SK-N-SH treated with all-trans-retinoic acid at 6 μM for 48 hours (cell line): ENCODE results near the gene CTNND2.

Experiments used
- ARNTL ChIP-seq: fragments of 450-650 bp; formaldehyde crosslinking; IDR thresholded peaks from 2 replicates; pipeline ENCODE4 v1.5.0; 2020; ENCODE audit warnings: low read depth, mild to moderate bottlenecking, moderate library complexity, borderline replicate concordance
- BACH2 ChIP-seq: fragments of 250-450 bp; sonication (Bioruptor Pico); IDR thresholded peaks from 2 replicates; pipeline ENCODE4 v1.9.0; 2021; ENCODE audit warnings: mild to moderate bottlenecking, borderline replicate concordance
- CREB5 ChIP-seq: fragments of 250-450 bp; sonication (Bioruptor Pico); IDR thresholded peaks from 2 replicates; pipeline ENCODE4 v1.5.1; 2020; ENCODE audit warnings: low read depth, mild to moderate bottlenecking, moderate library complexity
- OSR1 ChIP-seq: fragments of 250-450 bp; sonication (Bioruptor Pico); IDR thresholded peaks from 2 replicates; pipeline ENCODE4 v1.8.0; 2022; ENCODE audit warnings: moderate library complexity, mild to moderate bottlenecking, inconsistent platforms
- PATZ1 ChIP-seq: fragments of 250-450 bp; sonication (Bioruptor Pico); IDR thresholded peaks from 2 replicates; pipeline ENCODE4 v1.8.0; 2020; ENCODE audit warnings: mild to moderate bottlenecking, moderate library complexity, borderline replicate concordance
- POU6F1 ChIP-seq: fragments of 250-450 bp; sonication (Bioruptor Pico); IDR thresholded peaks from 2 replicates; pipeline ENCODE4 v1.8.0; 2021; ENCODE audit warnings: low read depth, mild to moderate bottlenecking, moderate library complexity, borderline replicate concordance
- RARB ChIP-seq: fragments of 250-450 bp; sonication (Bioruptor Pico); IDR thresholded peaks from 2 replicates; pipeline ENCODE4 v1.8.0; 2021; ENCODE audit warnings: mild to moderate bottlenecking, moderate library complexity
- ZFP3 ChIP-seq: fragments of 250-450 bp; sonication (Bioruptor Pico); IDR thresholded peaks from 2 replicates; pipeline ENCODE4 v1.5.0; 2020; ENCODE audit warnings: mild to moderate bottlenecking, moderate library complexity
- ZFP30 ChIP-seq: fragments of 450-650 bp; formaldehyde crosslinking; IDR thresholded peaks from 2 replicates; pipeline ENCODE4 v1.5.0; 2022; ENCODE audit warnings: mild to moderate bottlenecking, moderate library complexity
- ZNF565 ChIP-seq: fragments of 450-650 bp; formaldehyde crosslinking; conservative IDR thresholded peaks from 2 replicates; pipeline ENCODE4 v1.5.0; 2020; ENCODE audit warnings: low read depth, mild to moderate bottlenecking, moderate library complexity
- ZNF70 ChIP-seq: fragments of 450-650 bp; formaldehyde crosslinking; IDR thresholded peaks from 2 replicates; pipeline ENCODE4 v1.5.0; 2020; ENCODE audit warnings: mild to moderate bottlenecking, moderate library complexity
- ZNF8 ChIP-seq: fragments of 450-650 bp; formaldehyde crosslinking; IDR thresholded peaks from 2 replicates; pipeline ENCODE4 v1.5.0; 2020; ENCODE audit warnings: mild to moderate bottlenecking, moderate library complexity

GRCh38 chr5:11928909-11929308 lies 24.7 kb upstream of the CTNND2 start:
- no peak for TF ChIP-seq BACH2 (CRISPR knock-in tag)
- TF ChIP-seq ZNF70 (CRISPR knock-in tag) = no peak
- no peak for TF ChIP-seq ZFP30 (CRISPR knock-in tag)
- no peak for TF ChIP-seq PATZ1 (CRISPR knock-in tag)
- no peak for TF ChIP-seq RARB (CRISPR knock-in tag)
- TF ChIP-seq ZNF565 (CRISPR knock-in tag) = no peak
- no peak for TF ChIP-seq ZNF8 (CRISPR knock-in tag)
- no peak for TF ChIP-seq CREB5
- TF ChIP-seq OSR1 (CRISPR knock-in tag) = no peak
- TF ChIP-seq ARNTL (CRISPR knock-in tag) = no peak
- no peak for TF ChIP-seq POU6F1 (CRISPR knock-in tag)
- no peak for TF ChIP-seq ZFP3 (CRISPR knock-in tag)
